OCI-LY1 (cell line): ENCODE results near the gene LENG1.

Experiments used
- CTCF ChIP-seq: fragments of 200-600 bp; sonication (generic), shearing (Covaris generic); IDR thresholded peaks from 2 replicates; pipeline ENCODE4 v1.5.1; 2017; ENCODE audit warnings: mild to moderate bottlenecking, antibody characterized with exemption, low read length, moderate library complexity, mixed read lengths
- EZH2 ChIP-seq: fragments of 200-600 bp; sonication (generic), shearing (Covaris generic); IDR thresholded peaks from 2 replicates; pipeline ENCODE4 v1.8.0; 2017; ENCODE audit warnings: borderline replicate concordance, mixed run types, mild to moderate bottlenecking, antibody characterized with exemption, low read length, moderate library complexity, mixed read lengths

GRCh38 chr19:54208784-54209057 lies 49.2 kb upstream of the LENG1 start:
- no peak for TF ChIP-seq CTCF
- TF ChIP-seq EZH2, result no peak
